Keratinocyte (primary cell): ENCODE data around the gene MAGEA1. TPM values are rescaled to one million over a fixed set of nuclear protein-coding genes. Genes with fewer than 3 reads are reported as not detected.

Source experiments
- DNase-seq: peaks from one replicate; pipeline ENCODE4 v3.0.0-alpha.2; 2011; ENCODE audit warnings: low read depth, missing footprints, low spot score
- FAIRE-seq: peaks from 2 replicates; lab custom pipeline; 2011; peaks lifted over from hg19 to GRCh38; lab: Jason Lieb, UNC
- H2AFZ ChIP-seq: 2 replicates; pipeline ENCODE4 v1.6.0; 2012; ENCODE audit warnings: low read length, control low read depth, inconsistent platforms; ENCODE audit not compliant: control insufficient read depth
- H3K27ac ChIP-seq: 2 replicates; pipeline ENCODE4 v1.5.1; 2011; ENCODE audit warnings: low read length; ENCODE audit not compliant: control insufficient read depth, insufficient read depth
- H3K27me3 ChIP-seq: 3 replicates; pipeline ENCODE4 v1.6.0; 2011; ENCODE audit warnings: low read length; ENCODE audit not compliant: control insufficient read depth, insufficient read depth; ENCODE audit errors: extremely low read depth
- H3K36me3 ChIP-seq, 2 experiments: 2 replicates in 1 of 2; 3 replicates in 1 of 2; pipeline ENCODE4 v1.5.1; 2011; ENCODE audit warnings: low read length in 2 of 2, mild to moderate bottlenecking in 1 of 2; ENCODE audit not compliant: control insufficient read depth in 2 of 2, insufficient read depth in 2 of 2; ENCODE audit errors: extremely low read depth in 1 of 2
- H3K4me1 ChIP-seq: 3 replicates; pipeline ENCODE4 v1.5.1; 2011; ENCODE audit warnings: low read length; ENCODE audit not compliant: control insufficient read depth, insufficient read depth; ENCODE audit errors: extremely low read depth
- H3K4me2 ChIP-seq: 3 replicates; pipeline ENCODE4 v1.6.0; 2011; ENCODE audit warnings: low read depth, low read length; ENCODE audit not compliant: control insufficient read depth, insufficient read depth; ENCODE audit errors: extremely low read depth
- H3K4me3 ChIP-seq, 3 experiments: fragments of 200-600 bp in 1 of 3; sonication (generic) in 1 of 3; 2 replicates in 2 of 3; 3 replicates in 1 of 3; pipeline ENCODE4 v1.5.1; 2011 to 2016; ENCODE audit warnings: low read length in 3 of 3, mild to moderate bottlenecking in 3 of 3, control low read depth in 2 of 3, inconsistent platforms in 1 of 3, low read depth in 1 of 3, mixed read lengths in 1 of 3, mixed run types in 1 of 3, moderate library complexity in 1 of 3; ENCODE audit not compliant: control insufficient read depth in 2 of 3, insufficient read depth in 2 of 3; ENCODE audit errors: extremely low read depth in 1 of 3
- H3K79me2 ChIP-seq: 2 replicates; pipeline ENCODE4 v1.6.0; 2012; ENCODE audit warnings: low read length; ENCODE audit not compliant: control insufficient read depth, insufficient read depth
- H3K9ac ChIP-seq: 3 replicates; pipeline ENCODE4 v1.6.0; 2011; ENCODE audit warnings: low read length; ENCODE audit not compliant: control insufficient read depth, insufficient read depth; ENCODE audit errors: extremely low read depth
- H3K9me1 ChIP-seq: 3 replicates; pipeline ENCODE4 v1.6.0; 2011; ENCODE audit warnings: low read length; ENCODE audit not compliant: control insufficient read depth, insufficient read depth; ENCODE audit errors: extremely low read depth
- H3K9me3 ChIP-seq: 2 replicates; pipeline ENCODE4 v1.5.1; 2012; ENCODE audit warnings: low read depth, low read length; ENCODE audit not compliant: control insufficient read depth
- H4K20me1 ChIP-seq: 3 replicates; pipeline ENCODE4 v1.6.0; 2011; ENCODE audit warnings: low read length; ENCODE audit not compliant: control insufficient read depth, insufficient read depth; ENCODE audit errors: extremely low read depth
- EZH2 ChIP-seq: IDR thresholded peaks from one replicate; pipeline ENCODE4 v1.6.1; 2012; ENCODE audit warnings: inconsistent platforms, mild to moderate bottlenecking, low read length, moderate library complexity
- dilution Hi-C: fragments of 300-500 bp; cut with MboI; formaldehyde crosslinking; loops from one replicate; pipeline ENCODE4 v1.7.0; 2020; ENCODE audit warnings: low sequenced_read_pairs; ENCODE audit not compliant: extremely low pct_ligation_motif_present
- polyA plus RNA-seq, 5 experiments: library from polyadenylated mRNA; depleted of rRNA in 3 of 5; stranded (reverse) in 3 of 5; stranded (forward) in 1 of 5; unstranded in 1 of 5; fragments of >200 nt; gene quantifications; 1 replicate in 1 of 5; 2 replicates in 3 of 5; 3 replicates in 1 of 5; pipeline versions ENCODE4 v1.2.1 to v1.2.3, GENCODE V29; 2011 to 2012; ENCODE audit warnings: missing spikeins in 2 of 5, low read depth in 1 of 5, low replicate concordance in 1 of 5
- TF ChIP-seq, protein P1 (sequence below), 3 experiments: IDR thresholded peaks in 1 of 3; conservative IDR thresholded peaks in 1 of 3; optimal IDR thresholded peaks in 1 of 3; 2 replicates in 2 of 3; 3 replicates in 1 of 3; pipeline versions ENCODE3 to v1.5.1; 2011; ENCODE audit warnings: low read length in 3 of 3, mild to moderate bottlenecking in 3 of 3, moderate library complexity in 2 of 3, control low read depth in 1 of 3, inconsistent platforms in 1 of 3; ENCODE audit not compliant: insufficient read depth in 2 of 3; ENCODE audit errors: extremely low read depth in 1 of 3

MAGEA1 gene
- polyA plus RNA-seq, 1 donor (not counting 4 experiments of a cell fraction or from before 2014, with no cell fraction given): not detected

GRCh38 chrX:153216926-153217325, 37.8 kb downstream of the MAGEA1 start:
- Histone ChIP-seq H4K20me1 (no peaks in the 10 kb centered on the region), H3K9me3 (no peaks in the 10 kb centered on the region), H3K9me1 (no peaks in the 10 kb centered on the region), H3K4me1 (no peaks in the 10 kb centered on the region), H3K4me3 (no peak overlapping the region), H3K4me2 (no peak overlapping the region), H3K27me3 (no peaks in the 10 kb centered on the region), H3K9ac (no peak overlapping the region), H3K27ac (no peak overlapping the region), H3K79me2 (no peaks in the 10 kb centered on the region), H3K36me3 (no peaks in the 10 kb centered on the region), H2AFZ (no peak overlapping the region)
- DNase-seq: no peak
- TF ChIP-seq, protein P1, sequence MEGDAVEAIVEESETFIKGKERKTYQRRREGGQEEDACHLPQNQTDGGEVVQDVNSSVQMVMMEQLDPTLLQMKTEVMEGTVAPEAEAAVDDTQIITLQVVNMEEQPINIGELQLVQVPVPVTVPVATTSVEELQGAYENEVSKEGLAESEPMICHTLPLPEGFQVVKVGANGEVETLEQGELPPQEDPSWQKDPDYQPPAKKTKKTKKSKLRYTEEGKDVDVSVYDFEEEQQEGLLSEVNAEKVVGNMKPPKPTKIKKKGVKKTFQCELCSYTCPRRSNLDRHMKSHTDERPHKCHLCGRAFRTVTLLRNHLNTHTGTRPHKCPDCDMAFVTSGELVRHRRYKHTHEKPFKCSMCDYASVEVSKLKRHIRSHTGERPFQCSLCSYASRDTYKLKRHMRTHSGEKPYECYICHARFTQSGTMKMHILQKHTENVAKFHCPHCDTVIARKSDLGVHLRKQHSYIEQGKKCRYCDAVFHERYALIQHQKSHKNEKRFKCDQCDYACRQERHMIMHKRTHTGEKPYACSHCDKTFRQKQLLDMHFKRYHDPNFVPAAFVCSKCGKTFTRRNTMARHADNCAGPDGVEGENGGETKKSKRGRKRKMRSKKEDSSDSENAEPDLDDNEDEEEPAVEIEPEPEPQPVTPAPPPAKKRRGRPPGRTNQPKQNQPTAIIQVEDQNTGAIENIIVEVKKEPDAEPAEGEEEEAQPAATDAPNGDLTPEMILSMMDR (optimal IDR thresholded peaks at IDR 0.05 in 1 of 3, IDR thresholded peaks at IDR 0.05 in 1 of 3, conservative IDR thresholded peaks at IDR 0.05 in 1 of 3; ENCODE audit: extremely low read depth in 1 of 3, insufficient read depth in 2 of 3, low read length in 3 of 3): no peak
- TF ChIP-seq EZH2: no peak
- dilution Hi-C loops: no loop called here
- no peak for FAIRE-seq

DNA sequence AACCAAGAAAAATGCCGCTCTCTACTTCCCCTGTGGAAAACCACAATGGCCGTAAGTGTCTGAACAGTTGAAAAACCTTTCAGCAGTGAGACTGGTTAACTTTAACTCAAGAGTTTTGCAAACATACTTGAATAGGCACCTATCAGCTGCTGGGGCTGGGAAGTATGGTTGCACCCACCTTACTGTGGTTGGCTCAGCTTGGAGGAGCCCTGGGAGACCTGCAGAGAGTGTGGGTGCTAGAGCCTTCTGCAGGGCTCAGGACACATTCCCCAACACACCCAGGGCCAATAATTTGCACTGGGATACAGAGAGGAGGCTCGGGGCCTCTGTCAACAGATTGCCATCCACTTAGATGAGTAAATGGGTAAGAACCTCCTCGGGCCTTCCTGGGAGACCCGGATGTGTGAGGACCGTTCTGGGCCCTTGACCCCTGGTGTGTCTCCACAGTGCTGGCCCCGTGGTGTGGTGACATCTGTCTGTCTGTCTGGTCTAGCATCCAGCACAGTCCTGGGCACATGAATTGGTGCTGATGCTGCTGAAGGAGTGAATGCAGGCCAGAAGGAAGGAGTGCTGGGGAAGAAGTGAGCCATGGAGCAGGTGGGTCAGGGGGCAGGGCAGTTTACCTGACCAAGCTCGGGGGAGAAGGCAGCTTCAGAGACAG, 46.5 kb downstream of the MAGEA1 start:
- Histone ChIP-seq H3K9me3 (no peaks in the 10 kb centered on the region), H4K20me1 (no peaks in the 10 kb centered on the region), H3K27ac (no peak overlapping the region), H3K4me3 (no peak overlapping the region), H3K4me2 (peak overlapping the region; percentile 38), H3K36me3 (no peaks in the 10 kb centered on the region), H3K27me3 (no peaks in the 10 kb centered on the region), H3K9me1 (no peaks in the 10 kb centered on the region), H3K9ac (no peak overlapping the region), H3K79me2 (no peaks in the 10 kb centered on the region), H2AFZ (no peak overlapping the region), H3K4me1 (peaks cover 7% of the 10 kb centered on the region)
- TF ChIP-seq, protein P1 (optimal IDR thresholded peaks at IDR 0.05 in 1 of 3, IDR thresholded peaks at IDR 0.05 in 1 of 3, conservative IDR thresholded peaks at IDR 0.05 in 1 of 3; ENCODE audit: extremely low read depth in 1 of 3, insufficient read depth in 2 of 3, low read length in 3 of 3): no peak
- no peak for TF ChIP-seq EZH2
- dilution Hi-C loops: no loop called here
- FAIRE-seq (no peak), DNase-seq (no peak)
